CD14-positive monocyte (primary cell): ENCODE results near the gene NTF4. TPM values are rescaled to one million over a fixed set of nuclear protein-coding genes. Genes with fewer than 3 reads are reported as not detected.

Experiments used
- DNase-seq, 3 donors: peaks; one replicate each; pipeline ENCODE4 v3.0.0-alpha.2; 2011 to 2022
- H2AFZ ChIP-seq: 2 replicates; pipeline ENCODE4 v1.6.0; 2012; ENCODE audit warnings: mild to moderate bottlenecking, low read depth, low read length, inconsistent platforms; ENCODE audit not compliant: insufficient read depth, poor library complexity, severe bottlenecking
- H3K27ac ChIP-seq, 2 donors: 1 replicate in 1 of 2; 2 replicates in 1 of 2; pipeline ENCODE4 v1.5.1; 2012 to 2013; ENCODE audit warnings: low read length in 2 of 2, control low read depth in 1 of 2, inconsistent platforms in 1 of 2, low read depth in 1 of 2, mild to moderate bottlenecking in 1 of 2
- H3K27me3 ChIP-seq, 2 donors: one replicate each; pipeline versions ENCODE4 v1.6.0 to v1.6.1; 2011 to 2013; ENCODE audit warnings: low read length in 2 of 2; ENCODE audit not compliant: control insufficient read depth in 2 of 2, insufficient read depth in 2 of 2
- H3K36me3 ChIP-seq, 2 donors: replicated peaks in 1 of 2; 1 replicate in 1 of 2; 2 replicates in 1 of 2; pipeline versions ENCODE4 v1.5.1 to v1.6.1; 2012 to 2013; ENCODE audit warnings: low read length in 2 of 2, control low read depth in 1 of 2, inconsistent platforms in 1 of 2, mild to moderate bottlenecking in 1 of 2; ENCODE audit not compliant: insufficient read depth in 2 of 2, control insufficient read depth in 1 of 2
- H3K4me1 ChIP-seq, 2 donors: 1 replicate in 1 of 2; 2 replicates in 1 of 2; pipeline versions ENCODE4 v1.5.1 to v1.6.1; 2012 to 2013; ENCODE audit warnings: low read length in 2 of 2, control low read depth in 1 of 2, inconsistent platforms in 1 of 2, mild to moderate bottlenecking in 1 of 2, moderate library complexity in 1 of 2; ENCODE audit not compliant: insufficient read depth in 2 of 2, control insufficient read depth in 1 of 2
- H3K4me2 ChIP-seq: replicated peaks from 2 replicates; pipeline ENCODE3; 2012; ENCODE audit warnings: low read length, moderate library complexity, mild to moderate bottlenecking; ENCODE audit not compliant: poor library complexity, severe bottlenecking; ENCODE audit errors: extremely low read depth
- H3K4me3 ChIP-seq, 3 experiments: fragments of 200-600 bp in 1 of 3; sonication (generic) in 1 of 3; replicated peaks in 1 of 3; 1 replicate in 2 of 3; 2 replicates in 1 of 3; pipeline ENCODE4 v1.5.1; 2011 to 2013; ENCODE audit warnings: low read length in 3 of 3, mild to moderate bottlenecking in 3 of 3, control low read depth in 2 of 3, low read depth in 2 of 3, inconsistent platforms in 1 of 3, moderate library complexity in 1 of 3
- H3K79me2 ChIP-seq: 2 replicates; pipeline ENCODE4 v1.6.0; 2012; ENCODE audit warnings: mild to moderate bottlenecking, control low read depth, inconsistent platforms, low read length, moderate library complexity; ENCODE audit not compliant: insufficient read depth
- H3K9ac ChIP-seq: 2 replicates; pipeline ENCODE4 v1.6.0; 2017; ENCODE audit warnings: low read length, mild to moderate bottlenecking; ENCODE audit not compliant: insufficient read depth, poor library complexity, severe bottlenecking
- H3K9me3 ChIP-seq, 2 donors: replicated peaks in 1 of 2; 1 replicate in 1 of 2; 2 replicates in 1 of 2; pipeline versions ENCODE4 v1.5.1 to v1.6.1; 2012 to 2013; ENCODE audit warnings: low read length in 2 of 2, control low read depth in 1 of 2; ENCODE audit not compliant: control insufficient read depth in 1 of 2, insufficient read depth in 1 of 2
- H4K20me1 ChIP-seq: 2 replicates; pipeline ENCODE4 v1.6.0; 2012; ENCODE audit warnings: mild to moderate bottlenecking, low read length, control low read depth, moderate library complexity; ENCODE audit not compliant: insufficient read depth
- H3K27ac Mint-ChIP-seq, 7 donors: one replicate each; pipeline ENCODE4 v1.8.0; 2020; ENCODE audit warnings: mild to moderate bottlenecking in 7 of 7, mixed read lengths in 7 of 7, moderate library complexity in 6 of 7, inconsistent platforms in 2 of 7
- H3K27me3 Mint-ChIP-seq, 3 donors: one replicate each; pipeline ENCODE4 v1.8.0; 2021 to 2022; ENCODE audit warnings: low read depth in 3 of 3, mild to moderate bottlenecking in 3 of 3, mixed read lengths in 3 of 3, moderate library complexity in 3 of 3, inconsistent platforms in 1 of 3
- H3K36me3 Mint-ChIP-seq, 2 donors: one replicate each; pipeline ENCODE4 v1.8.0; 2020; ENCODE audit warnings: mixed read lengths in 2 of 2, inconsistent platforms in 1 of 2, mild to moderate bottlenecking in 1 of 2
- H3K4me1 Mint-ChIP-seq: one replicate; pipeline ENCODE4 v1.8.0; 2020; ENCODE audit warnings: mild to moderate bottlenecking, mixed read lengths
- H3K4me3 Mint-ChIP-seq, 2 donors: one replicate each; pipeline ENCODE4 v1.8.0; 2020; ENCODE audit warnings: mild to moderate bottlenecking in 2 of 2, mixed read lengths in 2 of 2, moderate library complexity in 1 of 2
- H3K9me3 Mint-ChIP-seq, 7 donors: one replicate each; pipeline ENCODE4 v1.8.0; 2020 to 2022; ENCODE audit warnings: mixed read lengths in 7 of 7, mild to moderate bottlenecking in 6 of 7, moderate library complexity in 6 of 7, inconsistent platforms in 2 of 7
- CTCF ChIP-seq: fragments of 200-600 bp; IDR thresholded peaks from one replicate; pipeline ENCODE4 v1.8.0; 2022; ENCODE audit warnings: antibody characterized with exemption, mild to moderate bottlenecking
- WGBS: methylation state at CpG from one replicate; pipeline ENCODE4 v1.1.5; 2013; ENCODE audit warnings: missing lambda C conversion rate; ENCODE audit not compliant: insufficient coverage; 5-methylcytosine and 5-hydroxymethylcytosine counted together
- intact Hi-C, 2 donors: fragments of 100-400 bp; cut with micrococcal nuclease; formaldehyde crosslinking; loops; one replicate each; pipeline versions ENCODE4 v1.15.0 to v1.15.1; 2023
- polyA plus RNA-seq, 3 donors: library from polyadenylated mRNA; depleted of rRNA in 1 of 3; unstranded in 2 of 3; stranded (reverse) in 1 of 3; fragments of 300-500 nt in 2 of 3; fragments of >200 nt in 1 of 3; fragmentation: Illumina TruSeq in 2 of 3; gene quantifications; 1 replicate in 2 of 3; 2 replicates in 1 of 3; pipeline ENCODE4 v1.2.3, GENCODE V29; 2012 to 2021

The NTF4 gene
- polyA plus RNA-seq, 3 donors: not detected

GRCh38 chr19:49065905-49066512 lies 1.4 kb upstream of the NTF4 start:
- no peak overlapping the region for H3K4me2 ChIP-seq
- no peaks in the 10 kb centered on the region for H4K20me1 ChIP-seq
- Mint-ChIP-seq H3K36me3 (no peaks in the 10 kb centered on the region), H3K4me1 (no peaks in the 10 kb centered on the region), H3K9me3 (peaks cover 0 to 21% (median 5%) of the 10 kb centered on the region in 7 donors), H3K4me3 (peak overlapping the region in 1 of 2 donors; percentile 32), H3K27ac (no peak overlapping the region), H3K27me3 (peaks cover 80 to 93% (median 85%) of the 10 kb centered on the region in 3 donors)
- WGBS: no CpG with 5 or more reads among the region's 13 CpGs
- no peak overlapping the region for H2AFZ ChIP-seq
- H3K4me1 ChIP-seq: no peaks in the 10 kb centered on the region
- no peaks in the 10 kb centered on the region for H3K9me3 ChIP-seq
- H3K36me3 ChIP-seq: no peaks in the 10 kb centered on the region
- intact Hi-C loops: no loop called here
- H3K27me3 ChIP-seq: peaks cover 27 to 85% of the 10 kb centered on the region in 2 donors
- no peak for TF ChIP-seq CTCF
- H3K9ac ChIP-seq: no peak overlapping the region
- no peak overlapping the region for H3K27ac ChIP-seq
- DNase-seq: no peak
- H3K79me2 ChIP-seq: no peaks in the 10 kb centered on the region
- no peak overlapping the region for H3K4me3 ChIP-seq

GRCh38 chr19:49064029-49064629 lies 489 bp downstream of the NTF4 start:
- Histone ChIP-seq H3K27ac (no peak overlapping the region), H3K9me3 (no peaks in the 10 kb centered on the region), H3K4me2 (no peak overlapping the region), H3K27me3 (peaks cover 30 to 79% of the 10 kb centered on the region in 2 donors), H3K4me1 (no peaks in the 10 kb centered on the region), H3K9ac (no peak overlapping the region), H3K36me3 (no peaks in the 10 kb centered on the region), H2AFZ (no peak overlapping the region), H3K4me3 (no peak overlapping the region), H4K20me1 (no peaks in the 10 kb centered on the region), H3K79me2 (no peaks in the 10 kb centered on the region)
- H3K27me3 Mint-ChIP-seq: peaks cover 79 to 94% (median 83%) of the 10 kb centered on the region in 3 donors
- intact Hi-C loops: no loop called here
- no peak overlapping the region for H3K27ac Mint-ChIP-seq
- no peaks in the 10 kb centered on the region for H3K36me3 Mint-ChIP-seq
- no peak for DNase-seq
- peak overlapping the region in 1 of 2 donors; percentile 57 for H3K4me3 Mint-ChIP-seq
- H3K4me1 Mint-ChIP-seq: no peaks in the 10 kb centered on the region
- no peak for TF ChIP-seq CTCF
- peaks cover 2 to 15% (median 6%) of the 10 kb centered on the region in 7 donors for H3K9me3 Mint-ChIP-seq
- 73% methylated on average over 8 of the region's 10 CpGs for WGBS
